HG03095 (cell line): ENCODE results near the gene LRP1.

ENCODE experiments used
- ATAC-seq: cut with Tn5 transposase; IDR thresholded peaks from one replicate; pipeline ENCODE4 v1.9.1; 2021; ENCODE audit warnings: moderate library complexity; ENCODE audit not compliant: unreplicated experiment

LRP1 gene

GRCh38 chr12:57220770-57221168 is 92.5 kb downstream of the LRP1 start:
- ATAC-seq, result no peak

- no peak for ATAC-seq
Observed at GRCh38 chr12:57221169-57221917, 93.1 kb downstream of the LRP1 start.

DNA sequence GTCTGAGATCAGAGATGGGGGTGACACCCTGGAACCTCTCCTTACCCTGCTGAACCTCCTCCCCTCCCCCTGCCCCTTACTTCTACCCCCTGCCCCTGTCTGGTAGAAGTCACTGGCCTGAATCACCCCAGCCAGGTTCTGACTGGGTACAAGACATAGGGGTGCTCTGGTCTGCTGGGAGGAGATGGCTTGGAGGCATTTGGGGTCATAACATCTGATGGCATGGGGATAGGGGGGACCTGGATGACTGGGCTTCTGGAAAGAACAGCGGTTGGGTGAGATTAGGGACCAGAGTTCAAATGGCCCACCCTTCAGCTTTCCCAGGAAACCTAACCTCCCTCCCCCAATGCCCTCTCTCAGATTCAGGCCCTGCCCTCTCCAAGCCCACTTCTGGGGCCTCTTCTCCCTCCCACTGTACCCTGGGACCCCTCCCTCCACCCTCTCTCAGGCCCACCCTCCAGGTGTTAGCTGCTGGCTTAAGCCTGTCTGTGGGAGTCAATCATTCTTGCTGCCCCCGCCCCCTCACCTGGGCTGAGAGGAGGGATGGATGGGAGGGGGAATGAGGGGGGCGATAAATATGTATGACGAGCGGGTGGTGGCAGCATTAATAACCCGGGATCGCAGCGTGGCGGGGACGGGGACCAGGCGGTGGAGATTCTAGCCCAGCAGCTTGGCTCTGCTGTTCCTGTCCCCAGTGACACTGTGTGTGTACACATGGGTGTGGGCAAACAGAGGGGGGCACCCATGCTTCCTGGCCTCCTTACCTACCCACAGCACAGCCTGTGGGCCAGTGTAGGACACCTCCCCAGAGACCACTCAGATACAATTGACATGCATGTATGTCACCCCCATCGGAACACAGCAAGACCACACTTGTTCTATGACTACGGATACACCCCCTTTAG is 94.3 kb downstream of the LRP1 start:
- no peak for ATAC-seq

DNA sequence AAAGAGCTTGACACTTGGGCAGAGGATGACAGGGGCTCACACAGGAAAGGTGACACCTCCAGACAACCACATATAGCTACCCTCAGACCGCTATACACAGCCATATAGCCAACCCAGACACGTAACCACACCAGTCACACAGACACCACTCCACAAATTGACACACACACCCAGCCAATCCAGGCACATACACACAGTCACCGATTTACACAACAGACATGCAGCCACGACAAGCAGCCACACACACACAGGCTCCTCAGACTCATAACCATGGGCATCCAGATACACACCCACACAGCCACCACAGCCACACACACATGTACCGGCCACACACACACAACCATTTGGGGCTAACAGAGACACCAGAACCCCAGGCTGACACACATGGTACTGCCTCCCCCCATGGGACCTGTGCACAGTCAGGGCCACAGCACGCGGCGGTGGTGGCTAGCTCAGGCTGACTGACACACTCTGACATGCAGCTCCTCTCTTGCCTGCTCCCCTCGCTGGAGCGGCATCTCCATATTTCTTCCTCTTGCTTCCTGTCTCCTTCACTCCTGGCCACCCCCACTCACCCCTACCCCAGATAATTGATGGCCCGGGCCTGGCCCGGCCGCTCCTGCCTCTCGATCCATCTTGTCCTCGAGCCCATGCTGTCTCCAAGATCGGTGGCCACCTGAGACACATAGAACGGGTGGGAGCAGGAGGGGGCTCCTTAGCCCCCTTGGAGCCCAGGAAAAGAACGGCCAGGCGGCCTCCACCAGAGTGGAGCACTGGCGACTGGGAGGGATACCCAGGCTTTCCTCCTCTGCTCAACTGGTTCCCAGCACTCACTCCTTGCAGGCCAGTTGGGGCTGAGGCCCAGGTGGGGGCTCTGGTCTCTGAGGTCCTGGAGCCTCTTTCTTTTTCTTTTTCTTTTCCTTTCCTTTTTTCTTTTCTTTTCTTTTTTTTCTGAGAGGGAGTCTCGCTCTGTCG is 95.2 kb downstream of the LRP1 start:
- ATAC-seq, result no peak

DNA sequence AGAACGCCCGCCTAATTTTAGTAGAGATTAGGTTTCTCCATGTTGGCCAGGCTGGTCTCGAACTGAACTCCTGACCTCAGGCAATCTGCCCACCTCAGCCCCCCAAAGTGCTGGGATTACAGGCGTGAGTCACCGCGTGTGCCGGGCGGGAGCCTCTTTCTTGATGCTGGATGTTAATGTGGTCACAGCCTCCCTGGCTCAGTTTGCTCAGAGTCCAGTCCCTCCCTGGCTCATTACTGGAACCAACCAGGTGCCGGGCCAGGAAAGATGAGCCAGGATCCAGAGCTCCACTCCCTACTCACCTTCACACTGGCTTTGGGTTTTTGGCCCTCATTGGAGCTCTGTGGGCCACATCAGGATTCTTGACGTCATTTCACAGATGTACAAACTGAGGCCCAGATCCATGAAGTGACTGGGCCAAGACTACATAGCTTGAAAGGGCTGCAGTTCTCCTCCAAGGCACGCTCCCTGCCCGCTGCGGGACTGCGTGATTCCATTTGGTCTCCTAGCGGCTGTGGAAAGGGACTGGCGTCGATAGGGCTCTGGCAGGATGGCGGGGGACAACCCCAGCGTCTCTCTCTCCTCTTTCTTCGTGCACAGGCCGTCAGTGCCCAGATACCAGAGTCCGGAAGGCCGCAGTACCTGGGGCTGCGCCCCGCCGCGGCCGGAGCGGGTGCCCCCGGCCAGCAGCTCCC is 96.1 kb downstream of the LRP1 start:
- no peak for ATAC-seq

GRCh38 chr12:57224973-57225679 is 96.8 kb downstream of the LRP1 start:
- no peak for ATAC-seq

DNA sequence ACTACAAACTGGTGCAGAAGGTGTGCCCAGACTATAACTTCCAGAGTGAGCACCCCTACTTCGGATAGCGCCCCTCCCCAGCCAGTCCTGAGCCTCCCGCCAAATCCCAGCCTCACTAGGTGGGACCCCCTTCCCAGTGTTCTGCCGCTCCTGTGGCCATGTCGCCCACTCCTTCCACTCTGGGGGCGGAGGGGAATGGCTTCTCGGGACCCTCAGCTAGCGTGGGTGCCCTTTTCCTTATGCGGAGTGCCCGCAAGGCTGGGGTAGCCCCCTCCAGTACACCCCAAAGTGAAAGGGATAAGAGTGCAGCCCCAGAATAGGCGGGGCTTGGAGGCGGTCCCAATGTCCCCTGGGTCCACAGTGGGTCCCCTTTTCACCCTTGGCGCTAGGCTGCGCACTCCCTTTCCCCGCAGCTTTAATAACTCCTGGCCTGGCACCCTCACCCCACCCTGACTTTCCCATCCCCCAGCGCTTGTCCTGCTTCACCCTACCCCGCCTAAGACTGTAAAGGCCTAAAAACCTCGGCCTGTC is 97.5 kb downstream of the LRP1 start:
- ATAC-seq, result no peak

- ATAC-seq, result no peak
Observed at GRCh38 chr12:57226588-57227314, 98.5 kb downstream of the LRP1 start.

DNA sequence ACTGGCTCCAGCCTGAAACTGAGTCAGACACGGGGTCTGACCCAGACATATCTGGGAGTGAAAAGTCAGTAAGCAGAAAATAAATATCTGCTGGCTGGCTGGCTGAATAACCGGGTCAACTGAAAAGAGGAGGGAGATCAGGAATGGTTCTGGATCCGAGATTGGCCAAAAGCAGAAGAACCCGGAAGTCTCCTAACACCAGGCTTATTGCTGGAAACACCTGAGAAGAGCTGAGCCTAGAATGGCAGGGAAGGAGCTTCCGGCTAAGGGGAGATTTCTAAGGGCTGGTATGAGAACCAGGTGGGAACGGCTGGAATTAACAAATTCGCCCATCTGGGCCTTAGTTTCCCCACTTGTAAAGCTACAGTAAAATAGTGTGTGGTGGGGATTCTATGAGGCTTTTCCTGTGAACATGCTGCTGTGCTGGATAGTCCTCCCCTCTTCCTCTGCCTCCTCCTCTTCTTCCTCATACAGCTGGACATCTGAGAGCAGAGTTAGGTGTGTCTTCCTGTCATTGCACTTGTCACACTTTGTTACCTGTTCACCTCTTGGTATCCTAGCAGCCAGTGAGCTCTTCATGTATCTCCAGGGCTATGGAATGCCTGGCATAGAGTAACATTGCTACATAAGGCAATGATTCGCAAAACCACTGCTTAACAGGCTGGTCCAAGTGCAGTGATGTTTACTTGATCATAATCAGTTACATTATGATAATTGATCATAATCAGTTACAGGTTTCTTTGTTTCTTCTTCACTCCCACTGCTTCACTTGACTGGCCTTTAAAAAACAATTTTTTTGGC is 99.2 kb downstream of the LRP1 start:
- no peak for ATAC-seq

DNA sequence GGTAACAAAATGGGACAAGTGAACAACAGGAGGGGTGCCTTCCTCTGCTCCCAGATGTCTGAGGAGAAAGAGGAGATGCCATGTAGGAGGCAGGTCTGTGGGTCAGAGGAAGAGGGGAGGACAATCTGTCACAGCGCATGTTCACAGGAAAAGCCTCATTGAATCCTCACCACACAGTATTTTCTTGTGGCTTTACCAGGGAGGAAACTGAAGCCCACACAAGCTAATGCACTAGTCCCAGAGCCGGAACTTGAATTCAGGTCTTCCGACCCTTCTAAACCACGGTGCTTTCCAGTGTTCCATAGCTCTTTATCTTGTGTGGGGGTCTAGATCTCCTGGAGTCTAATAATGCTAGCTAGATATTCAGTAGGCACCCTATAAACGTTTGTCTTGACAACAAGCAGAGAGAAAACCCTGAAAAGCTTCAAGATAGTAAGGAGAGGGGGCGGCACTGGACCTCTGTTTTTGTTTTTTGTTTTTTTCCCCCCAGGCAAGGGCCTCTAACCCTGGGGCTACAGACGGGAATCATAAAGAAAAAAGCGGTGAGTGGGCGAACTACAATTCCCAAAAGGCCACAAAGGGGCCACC is 100.9 kb downstream of the LRP1 start:
- no peak for ATAC-seq

GRCh38 chr12:57229634-57230380 is 101.5 kb downstream of the LRP1 start, which contains the start of gene SHMT2:
Gene SHMT2 (plus strand): TSS chr12:57229711. CDS start chr12:57229779, 68 bp downstream.
- ATAC-seq, result no peak

- no peak for ATAC-seq
Observed at GRCh38 chr12:57230381-57231155, 102.3 kb downstream of the LRP1 start.

- no peak for ATAC-seq
Observed at GRCh38 chr12:57231276-57232021, 103.2 kb downstream of the LRP1 start.

- no peak for ATAC-seq
Observed at GRCh38 chr12:57232156-57232756, 104.0 kb downstream of the LRP1 start.
